Kidney (tissue), 14 donors: Measurements from ENCODE around the gene FAF1. TPM values are rescaled to one million over a fixed set of nuclear protein-coding genes. Genes with fewer than 3 reads are reported as not detected.
"Not testable (repeated sequence)": the region's sequence is repeated elsewhere in the genome, so short reads cannot be mapped to it uniquely, and the experiment has no call there.

Source experiments
- DNase-seq, 5 donors: peaks; one replicate each; pipeline ENCODE4 v3.0.0-alpha.2; 2013 to 2020
- FAIRE-seq: peaks from 2 replicates; lab custom pipeline; 2012; peaks lifted over from hg19 to GRCh38; lab: Jason Lieb, UNC
- H3K27ac ChIP-seq, 2 donors: one replicate each; pipeline ENCODE4 v1.7.0; 2013; ENCODE audit warnings: low read depth in 2 of 2, low read length in 2 of 2, inconsistent platforms in 1 of 2
- H3K27me3 ChIP-seq: one replicate; pipeline ENCODE4 v1.7.1; 2013; ENCODE audit warnings: low read length, inconsistent platforms; ENCODE audit not compliant: control insufficient read depth, insufficient read depth
- H3K36me3 ChIP-seq, 3 donors: one replicate each; pipeline versions ENCODE4 v1.7.0 to v1.7.1; 2013; ENCODE audit warnings: low read length in 3 of 3, control low read depth in 1 of 3, inconsistent platforms in 1 of 3; ENCODE audit not compliant: insufficient read depth in 3 of 3, control insufficient read depth in 2 of 3
- H3K4me1 ChIP-seq, 3 donors: one replicate each; pipeline versions ENCODE4 v1.7.0 to v1.7.1; 2013; ENCODE audit warnings: low read length in 3 of 3, inconsistent platforms in 1 of 3, low read depth in 1 of 3; ENCODE audit not compliant: control insufficient read depth in 2 of 3, insufficient read depth in 2 of 3
- H3K4me3 ChIP-seq, 3 donors: one replicate each; pipeline versions ENCODE4 v1.7.0 to v1.8.1; 2013; ENCODE audit warnings: low read length in 3 of 3, control low read depth in 1 of 3, inconsistent platforms in 1 of 3
- H3K9ac ChIP-seq, 3 donors: one replicate each; pipeline versions ENCODE4 v1.7.0 to v1.7.1; 2013; ENCODE audit warnings: low read length in 3 of 3, control low read depth in 1 of 3, inconsistent platforms in 1 of 3
- H3K9me3 ChIP-seq, 3 donors: one replicate each; pipeline versions ENCODE4 v1.7.0 to v1.7.1; 2013; ENCODE audit warnings: low read length in 3 of 3, control low read depth in 1 of 3, inconsistent platforms in 1 of 3; ENCODE audit not compliant: control insufficient read depth in 2 of 3, insufficient read depth in 1 of 3
- intact Hi-C: fragments of 100-400 bp; cut with DNase I; formaldehyde crosslinking; loops from one replicate; pipeline ENCODE4 v1.11.1; 2022
- polyA plus RNA-seq: library from polyadenylated mRNA; stranded (reverse); fragments of 350-450 nt; fragmentation: Illumina TruSeq; extraction: RNeasy Lipid Tissue Mini Kit (QIAGEN cat#74804); gene quantifications from one replicate; pipeline ENCODE4 v1.2.3, GENCODE V29; 2014; ENCODE audit warnings: low read depth, low replicate concordance; ENCODE audit not compliant: insufficient read depth
- total RNA-seq: library from RNA; stranded (reverse); fragmentation: NEBNext Ultra II Directional; extraction: Animal tissue kit (Norgen Biotek cat#: 25700); gene quantifications from one replicate; pipeline ENCODE4 v1.2.1, GENCODE V29; 2021
- TF ChIP-seq, protein P1 (sequence below): IDR thresholded peaks from 3 replicates; pipeline ENCODE4 v1.5.1; 2012; ENCODE audit warnings: mild to moderate bottlenecking, moderate library complexity, borderline replicate concordance; ENCODE audit not compliant: insufficient read depth; ENCODE audit errors: extremely low read depth
- donor health status: control.
- donor health status: control.
- donor health status: control.
- donor health status: control.
- donor health status: control.
- donor health status: DM: yes; HTN: yes; CAD: no.
- donor health status: Normal renal cell carcinoma (clear cell type).

FAF1 gene
- total and polyA plus RNA-seq, 2 donors from 2014 or later, result 50.1 to 72.8 TPM

DNA sequence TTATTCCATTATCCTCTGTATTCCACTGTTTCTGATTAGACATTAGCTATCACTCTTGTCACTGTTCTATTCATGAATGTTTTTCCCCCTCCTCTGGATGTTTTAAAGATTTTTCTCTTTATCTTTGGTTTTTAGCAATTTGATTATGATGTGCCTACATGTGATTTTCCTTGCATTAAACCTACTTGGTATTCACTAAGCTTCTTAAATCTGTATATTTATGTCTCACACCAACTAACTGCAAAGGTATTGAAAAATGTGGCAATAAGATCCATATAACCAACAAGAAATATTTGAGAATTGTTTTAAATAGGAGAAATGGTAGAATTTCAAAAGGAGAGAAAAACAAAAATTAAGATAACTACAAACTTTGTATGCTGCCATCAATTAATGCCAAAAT, 25.2 kb downstream of the FAF1 start:
- Histone ChIP-seq H3K27me3 (no peaks in the 10 kb centered on the region), H3K36me3 (no peaks in the 10 kb centered on the region), H3K9ac (no peak overlapping the region), H3K9me3 (no peaks in the 10 kb centered on the region), H3K4me1 (peaks cover 0 to 4% (median 0%) of the 10 kb centered on the region in 3 donors), H3K4me3 (no peak overlapping the region), H3K27ac (no peak overlapping the region)
- DNase-seq (no peak), FAIRE-seq (no peak)
- intact Hi-C loops, result no loop called here
- TF ChIP-seq, protein P1, sequence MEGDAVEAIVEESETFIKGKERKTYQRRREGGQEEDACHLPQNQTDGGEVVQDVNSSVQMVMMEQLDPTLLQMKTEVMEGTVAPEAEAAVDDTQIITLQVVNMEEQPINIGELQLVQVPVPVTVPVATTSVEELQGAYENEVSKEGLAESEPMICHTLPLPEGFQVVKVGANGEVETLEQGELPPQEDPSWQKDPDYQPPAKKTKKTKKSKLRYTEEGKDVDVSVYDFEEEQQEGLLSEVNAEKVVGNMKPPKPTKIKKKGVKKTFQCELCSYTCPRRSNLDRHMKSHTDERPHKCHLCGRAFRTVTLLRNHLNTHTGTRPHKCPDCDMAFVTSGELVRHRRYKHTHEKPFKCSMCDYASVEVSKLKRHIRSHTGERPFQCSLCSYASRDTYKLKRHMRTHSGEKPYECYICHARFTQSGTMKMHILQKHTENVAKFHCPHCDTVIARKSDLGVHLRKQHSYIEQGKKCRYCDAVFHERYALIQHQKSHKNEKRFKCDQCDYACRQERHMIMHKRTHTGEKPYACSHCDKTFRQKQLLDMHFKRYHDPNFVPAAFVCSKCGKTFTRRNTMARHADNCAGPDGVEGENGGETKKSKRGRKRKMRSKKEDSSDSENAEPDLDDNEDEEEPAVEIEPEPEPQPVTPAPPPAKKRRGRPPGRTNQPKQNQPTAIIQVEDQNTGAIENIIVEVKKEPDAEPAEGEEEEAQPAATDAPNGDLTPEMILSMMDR, result no peak

DNA sequence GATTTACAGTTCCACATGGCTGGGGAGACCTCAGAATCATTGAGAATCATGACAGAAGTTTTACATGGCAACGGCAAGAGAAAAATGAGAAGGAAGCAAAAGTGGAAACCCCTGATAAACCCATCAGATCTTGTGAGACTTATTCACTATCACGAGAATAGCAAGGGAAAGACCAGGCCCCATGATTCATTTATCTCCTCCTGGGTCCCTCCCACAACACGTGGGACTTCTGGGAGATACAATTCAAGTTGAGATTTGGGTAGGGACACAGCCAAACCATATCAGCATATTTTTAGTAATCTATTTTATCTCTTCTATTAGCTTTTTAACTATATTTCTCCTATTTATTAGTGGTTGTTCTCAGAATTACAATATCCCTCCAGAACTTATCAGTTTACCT, 26.3 kb downstream of the FAF1 start:
- H3K9me3 ChIP-seq, DNase-seq, H3K9ac ChIP-seq, H3K4me3 ChIP-seq, H3K27me3 ChIP-seq, H3K4me1 ChIP-seq, H3K36me3 ChIP-seq, H3K27ac ChIP-seq, FAIRE-seq, intact Hi-C loops: not testable (repeated sequence)

DNA sequence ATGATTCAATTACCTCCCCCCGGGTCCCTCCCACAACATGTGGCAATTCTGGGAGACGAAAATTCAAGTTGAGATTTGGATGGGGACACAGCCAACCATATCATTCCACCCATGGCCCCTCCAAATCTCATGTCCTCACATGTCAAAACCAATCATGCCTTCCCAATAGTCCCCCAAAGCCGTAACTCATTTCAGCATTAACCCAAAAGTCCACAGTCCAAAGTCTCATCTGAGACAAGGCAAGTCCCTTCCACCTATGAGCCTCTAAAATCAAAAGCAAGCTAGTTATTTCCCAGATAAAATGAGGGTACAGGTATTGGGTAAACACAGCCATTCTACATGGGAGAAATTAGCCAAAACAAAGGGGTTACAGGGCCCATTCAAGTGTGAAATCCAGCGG, 28.0 kb downstream of the FAF1 start:
- H3K9ac ChIP-seq, FAIRE-seq, H3K4me1 ChIP-seq, H3K27me3 ChIP-seq, DNase-seq, H3K9me3 ChIP-seq, intact Hi-C loops, H3K4me3 ChIP-seq, H3K27ac ChIP-seq, H3K36me3 ChIP-seq: not testable (repeated sequence)

DNA sequence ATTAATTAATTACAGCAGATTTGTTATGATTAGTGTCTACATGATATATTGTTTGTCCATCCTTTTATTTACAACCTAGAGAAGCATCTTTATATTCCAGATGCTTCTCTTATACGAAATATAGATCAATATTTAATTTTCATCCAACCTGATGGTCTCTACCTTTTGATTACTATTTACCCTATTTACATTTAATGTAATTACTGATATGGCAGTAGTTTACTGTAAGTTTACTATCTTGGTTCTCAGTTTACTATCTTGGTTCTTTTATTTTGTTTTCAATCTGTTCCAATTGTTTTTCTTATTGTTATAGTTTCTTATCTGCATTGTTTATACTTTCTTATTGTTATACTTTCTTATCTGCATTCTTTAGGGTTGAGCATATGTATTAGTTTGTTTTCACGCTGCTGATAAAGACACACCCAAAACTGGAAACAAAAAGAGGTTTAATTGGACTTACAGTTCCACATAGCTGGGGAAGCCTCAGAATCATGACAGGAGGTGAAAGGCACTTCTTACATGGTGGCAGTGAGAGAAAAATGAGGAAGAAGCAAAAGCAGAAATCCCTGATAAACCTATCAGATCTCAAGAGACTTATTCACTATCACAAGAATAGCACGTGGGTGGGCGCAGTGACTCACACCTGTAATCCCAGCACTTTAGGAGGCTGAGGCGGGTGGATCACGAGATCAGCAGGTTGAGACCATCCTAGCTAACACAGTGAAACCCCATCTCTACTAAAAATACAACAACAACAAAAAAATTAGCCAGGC, 28.9 kb downstream of the FAF1 start:
- H3K9me3 ChIP-seq, result no peaks in the 10 kb centered on the region
- H3K36me3 ChIP-seq, result no peaks in the 10 kb centered on the region
- DNase-seq (no peak), FAIRE-seq (no peak)
- H3K4me3 ChIP-seq, result no peak overlapping the region
- peaks cover 0 to 4% (median 0%) of the 10 kb centered on the region in 3 donors for H3K4me1 ChIP-seq
- TF ChIP-seq, protein P1, result no peak
- no peak overlapping the region for H3K9ac ChIP-seq
- no peaks in the 10 kb centered on the region for H3K27me3 ChIP-seq
- H3K27ac ChIP-seq, result no peak overlapping the region
- intact Hi-C loops, result no loop called here
